K562 (cell line): ENCODE data around the gene NAA38. TPM values are rescaled to one million over a fixed set of nuclear protein-coding genes. Genes with fewer than 3 reads are reported as not detected.

ENCODE experiments used
- ARHGAP35 ChIP-seq: fragments of 450-650 bp; IDR thresholded peaks from 2 replicates; pipeline ENCODE4 v1.6.1; 2018; ENCODE audit not compliant: partially characterized antibody
- ESRRA ChIP-seq: fragments of 450-650 bp; IDR thresholded peaks from 2 replicates; pipeline ENCODE4 v1.6.1; 2014; ENCODE audit warnings: low read depth, mild to moderate bottlenecking, moderate library complexity, borderline replicate concordance
- ETS2 ChIP-seq: IDR thresholded peaks from 2 replicates; pipeline ENCODE4 v1.6.1; 2016; ENCODE audit warnings: borderline replicate concordance, missing genetic modification characterization, mild to moderate bottlenecking, moderate library complexity, missing compliant biosample characterization; ENCODE audit not compliant: poor library complexity, severe bottlenecking
- MYC ChIP-seq, 2 experiments: fragments of 250-450 bp in 1 of 2; sonication (Bioruptor Pico) in 1 of 2; IDR thresholded peaks; 2 replicates each; pipeline versions ENCODE4 v1.5.1 to v1.6.1; 2012 to 2021; ENCODE audit warnings: low read depth in 2 of 2, borderline replicate concordance in 1 of 2, improper control_type of control experiment in 1 of 2, low read length in 1 of 2, mild to moderate bottlenecking in 1 of 2, moderate library complexity in 1 of 2
- ZNF133 ChIP-seq: fragments of 250-450 bp; sonication (Bioruptor Pico); IDR thresholded peaks from 2 replicates; pipeline ENCODE4 v1.4.0; 2020; ENCODE audit warnings: mild to moderate bottlenecking
- ZNF263 ChIP-seq: sonication (generic); formaldehyde crosslinking; IDR thresholded peaks from 2 replicates; pipeline ENCODE4 v1.8.0; 2022; ENCODE audit warnings: mild to moderate bottlenecking, missing genetic modification reagents, borderline replicate concordance
- ZNF384 ChIP-seq: IDR thresholded peaks from 2 replicates; pipeline ENCODE4 v1.6.1; 2012; ENCODE audit warnings: low read depth, low read length, improper control_type of control experiment
- polyA plus RNA-seq, 8 experiments: library from polyadenylated mRNA; depleted of rRNA in 4 of 8; stranded (reverse) in 5 of 8; unstranded in 3 of 8; fragments of >200 nt; fragmentation: Nextera tagmentation in 2 of 8; fragmentation: Illumina TruSeq in 1 of 8; extraction: Ambion mirVana in 2 of 8; extraction: Trizol in 1 of 8; gene quantifications; 2 replicates each; pipeline versions ENCODE4 v1.2.1 to v1.2.3, GENCODE V29; 2011 to 2014; ENCODE audit warnings: inconsistent platforms in 1 of 8, missing spikeins in 1 of 8
- total RNA-seq, 7 experiments: library from RNA; depleted of rRNA in 6 of 7; stranded (reverse); fragments of >200 nt in 6 of 7; fragmentation: Illumina TruSeq in 2 of 7; extraction: Trizol in 2 of 7; gene quantifications; 2 replicates each; pipeline versions ENCODE4 v1.2.1 to v1.2.3, GENCODE V29; 2011 to 2021; ENCODE audit warnings: low replicate concordance in 1 of 7
- TF ChIP-seq, protein P1 (sequence below): sonication (generic); formaldehyde crosslinking; IDR thresholded peaks from 2 replicates; pipeline ENCODE4 v1.8.0; 2023; ENCODE audit warnings: missing genetic modification reagents, mild to moderate bottlenecking, borderline replicate concordance
- TF ChIP-seq, protein P2 (sequence below), 3 experiments: fragments of 200-800 bp in 1 of 3; sonication (Bioruptor generic) in 1 of 3; sonication (generic) in 1 of 3; formaldehyde crosslinking in 1 of 3; IDR thresholded peaks; 2 replicates each; pipeline versions ENCODE4 v1.6.1 to v1.8.0; 2016 to 2022; ENCODE audit warnings: mild to moderate bottlenecking in 2 of 3, missing compliant biosample characterization in 2 of 3, missing genetic modification characterization in 2 of 3, missing genetic modification reagents in 1 of 3

Gene NAA38
- total and polyA plus RNA-seq, 9 of the 15 experiments (the other 6 are each of a cell fraction or from before 2014, with no cell fraction given) = 16.4 to 99.8 (median 57.3) TPM

DNA sequence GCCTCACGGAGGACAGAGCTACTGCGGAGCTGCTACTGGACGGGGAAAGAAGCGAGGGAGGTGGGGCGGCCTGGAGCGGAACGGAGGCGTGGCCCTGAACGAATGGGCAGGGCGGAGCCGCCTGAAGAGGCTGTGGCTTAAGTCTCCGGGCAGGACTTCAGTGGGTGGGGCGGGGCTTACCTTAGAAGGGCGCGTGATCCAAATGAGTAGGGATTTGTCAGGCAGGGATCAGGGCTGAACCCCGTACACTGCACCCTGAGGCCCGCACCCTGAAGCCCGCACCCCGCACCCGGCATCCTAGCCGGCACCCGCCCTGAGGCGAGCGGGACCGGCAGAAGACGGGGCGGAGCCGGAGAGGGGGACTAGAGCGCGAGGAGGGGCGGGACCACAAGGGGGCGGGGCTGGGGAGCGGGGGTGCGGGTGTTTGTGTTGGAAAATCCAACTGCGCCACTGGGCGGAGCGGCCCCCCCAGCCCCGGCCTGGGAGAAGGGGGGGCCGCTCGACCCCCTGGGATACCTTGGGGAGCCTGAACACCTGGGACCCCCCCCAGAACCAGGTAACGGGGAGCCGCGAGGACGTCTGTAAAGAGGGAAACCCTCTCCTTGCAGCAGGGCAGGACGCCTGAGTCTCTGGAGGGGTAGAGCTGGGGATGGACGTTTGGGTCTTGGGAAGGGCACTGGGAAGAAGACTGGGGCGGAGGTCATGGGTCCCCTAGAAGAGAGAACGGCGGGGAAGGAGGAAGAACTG is 23.4 kb downstream of the NAA38 start, which contains the start of gene KDM6B (continued):
- TF ChIP-seq, protein P1, sequence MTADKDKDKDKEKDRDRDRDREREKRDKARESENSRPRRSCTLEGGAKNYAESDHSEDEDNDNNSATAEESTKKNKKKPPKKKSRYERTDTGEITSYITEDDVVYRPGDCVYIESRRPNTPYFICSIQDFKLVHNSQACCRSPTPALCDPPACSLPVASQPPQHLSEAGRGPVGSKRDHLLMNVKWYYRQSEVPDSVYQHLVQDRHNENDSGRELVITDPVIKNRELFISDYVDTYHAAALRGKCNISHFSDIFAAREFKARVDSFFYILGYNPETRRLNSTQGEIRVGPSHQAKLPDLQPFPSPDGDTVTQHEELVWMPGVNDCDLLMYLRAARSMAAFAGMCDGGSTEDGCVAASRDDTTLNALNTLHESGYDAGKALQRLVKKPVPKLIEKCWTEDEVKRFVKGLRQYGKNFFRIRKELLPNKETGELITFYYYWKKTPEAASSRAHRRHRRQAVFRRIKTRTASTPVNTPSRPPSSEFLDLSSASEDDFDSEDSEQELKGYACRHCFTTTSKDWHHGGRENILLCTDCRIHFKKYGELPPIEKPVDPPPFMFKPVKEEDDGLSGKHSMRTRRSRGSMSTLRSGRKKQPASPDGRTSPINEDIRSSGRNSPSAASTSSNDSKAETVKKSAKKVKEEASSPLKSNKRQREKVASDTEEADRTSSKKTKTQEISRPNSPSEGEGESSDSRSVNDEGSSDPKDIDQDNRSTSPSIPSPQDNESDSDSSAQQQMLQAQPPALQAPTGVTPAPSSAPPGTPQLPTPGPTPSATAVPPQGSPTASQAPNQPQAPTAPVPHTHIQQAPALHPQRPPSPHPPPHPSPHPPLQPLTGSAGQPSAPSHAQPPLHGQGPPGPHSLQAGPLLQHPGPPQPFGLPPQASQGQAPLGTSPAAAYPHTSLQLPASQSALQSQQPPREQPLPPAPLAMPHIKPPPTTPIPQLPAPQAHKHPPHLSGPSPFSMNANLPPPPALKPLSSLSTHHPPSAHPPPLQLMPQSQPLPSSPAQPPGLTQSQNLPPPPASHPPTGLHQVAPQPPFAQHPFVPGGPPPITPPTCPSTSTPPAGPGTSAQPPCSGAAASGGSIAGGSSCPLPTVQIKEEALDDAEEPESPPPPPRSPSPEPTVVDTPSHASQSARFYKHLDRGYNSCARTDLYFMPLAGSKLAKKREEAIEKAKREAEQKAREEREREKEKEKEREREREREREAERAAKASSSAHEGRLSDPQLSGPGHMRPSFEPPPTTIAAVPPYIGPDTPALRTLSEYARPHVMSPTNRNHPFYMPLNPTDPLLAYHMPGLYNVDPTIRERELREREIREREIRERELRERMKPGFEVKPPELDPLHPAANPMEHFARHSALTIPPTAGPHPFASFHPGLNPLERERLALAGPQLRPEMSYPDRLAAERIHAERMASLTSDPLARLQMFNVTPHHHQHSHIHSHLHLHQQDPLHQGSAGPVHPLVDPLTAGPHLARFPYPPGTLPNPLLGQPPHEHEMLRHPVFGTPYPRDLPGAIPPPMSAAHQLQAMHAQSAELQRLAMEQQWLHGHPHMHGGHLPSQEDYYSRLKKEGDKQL (CRISPR knock-in tag) = no peak
- TF ChIP-seq ZNF133 (CRISPR knock-in tag) = no peak
- no peak for TF ChIP-seq ARHGAP35
- no peak for TF ChIP-seq ETS2
- no peak for TF ChIP-seq ESRRA
- no peak for TF ChIP-seq ZNF384
- TF ChIP-seq ZNF263 = no peak
- 0 out of 2 replicates have a peak, but pooled peaks have one; percentile 41 for TF ChIP-seq MYC (IDR thresholded peaks at IDR 0.05; ENCODE audit: low read depth, low read length)
- TF ChIP-seq MYC (CRISPR knock-in tag; IDR thresholded peaks at IDR 0.05; ENCODE audit: borderline replicate concordance, low read depth) = no peak
- TF ChIP-seq, protein P2, sequence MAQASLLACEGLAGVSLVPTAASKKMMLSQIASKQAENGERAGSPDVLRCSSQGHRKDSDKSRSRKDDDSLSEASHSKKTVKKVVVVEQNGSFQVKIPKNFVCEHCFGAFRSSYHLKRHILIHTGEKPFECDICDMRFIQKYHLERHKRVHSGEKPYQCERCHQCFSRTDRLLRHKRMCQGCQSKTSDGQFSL (CRISPR knock-in tag; IDR thresholded peaks at IDR 0.05) = no peak
- TF ChIP-seq, protein P2 (tag; IDR thresholded peaks at IDR 0.05) = peak in 1 of 2 experiments; percentile 65; a peak in 2 of 4 replicates
